Osteoblast (primary cell): Measurements from ENCODE around the gene GRIA3. TPM values are rescaled to one million over a fixed set of nuclear protein-coding genes. Genes with fewer than 3 reads are reported as not detected.
"Not testable (repeated sequence)": the region's sequence is repeated elsewhere in the genome, so short reads cannot be mapped to it uniquely, and the experiment has no call there.

Experiments used
- DNase-seq: peaks from one replicate; pipeline ENCODE4 v3.0.0; 2011; ENCODE audit warnings: low spot score, mixed read lengths; ENCODE audit not compliant: insufficient read length; ENCODE audit errors: missing footprints
- H2AFZ ChIP-seq: 2 replicates; pipeline ENCODE4 v1.6.0; 2011; ENCODE audit warnings: mild to moderate bottlenecking, low read length
- H3K27ac ChIP-seq: 2 replicates; pipeline ENCODE4 v1.5.1; 2011; ENCODE audit warnings: mild to moderate bottlenecking, low read depth, low read length, moderate library complexity
- H3K27me3 ChIP-seq: 2 replicates; pipeline ENCODE4 v1.6.0; 2012; ENCODE audit warnings: mild to moderate bottlenecking, control low read depth, inconsistent platforms, low read length, moderate library complexity; ENCODE audit not compliant: insufficient read depth
- H3K36me3 ChIP-seq: 2 replicates; pipeline ENCODE4 v1.5.1; 2011; ENCODE audit warnings: mild to moderate bottlenecking, low read length, control low read depth, moderate library complexity; ENCODE audit not compliant: insufficient read depth
- H3K4me1 ChIP-seq: 2 replicates; pipeline ENCODE4 v1.5.1; 2011; ENCODE audit warnings: mild to moderate bottlenecking, low read length, control low read depth, moderate library complexity; ENCODE audit not compliant: insufficient read depth
- H3K4me2 ChIP-seq: 2 replicates; pipeline ENCODE4 v1.6.0; 2011; ENCODE audit warnings: mild to moderate bottlenecking, low read length; ENCODE audit not compliant: insufficient read depth
- H3K4me3 ChIP-seq: fragments of 200-600 bp; sonication (generic); 3 replicates; pipeline ENCODE4 v1.5.1; 2012; ENCODE audit warnings: mild to moderate bottlenecking, low read length, inconsistent platforms; ENCODE audit not compliant: insufficient read depth
- H3K79me2 ChIP-seq: 2 replicates; pipeline ENCODE4 v1.6.0; 2012; ENCODE audit warnings: mild to moderate bottlenecking, low read length, control low read depth, inconsistent platforms; ENCODE audit not compliant: insufficient read depth
- H3K9me3 ChIP-seq: 2 replicates; pipeline ENCODE4 v1.5.1; 2011; ENCODE audit warnings: low read depth, low read length, control low read depth
- H4K20me1 ChIP-seq: 2 replicates; pipeline ENCODE4 v1.6.0; 2012; ENCODE audit warnings: mild to moderate bottlenecking, low read length, control low read depth; ENCODE audit not compliant: insufficient read depth
- CTCF ChIP-seq: IDR thresholded peaks from 2 replicates; pipeline ENCODE4 v1.5.1; 2011; ENCODE audit warnings: mild to moderate bottlenecking, low read depth, low read length, moderate library complexity; ENCODE audit errors: extremely low read depth
- total RNA-seq: library from RNA; depleted of rRNA; stranded (reverse); fragments of >200 nt; gene quantifications from 2 replicates; pipeline ENCODE4 v1.2.3, GENCODE V29; 2012

Gene GRIA3
- total RNA-seq, 1 donor = 3.3 TPM

DNA sequence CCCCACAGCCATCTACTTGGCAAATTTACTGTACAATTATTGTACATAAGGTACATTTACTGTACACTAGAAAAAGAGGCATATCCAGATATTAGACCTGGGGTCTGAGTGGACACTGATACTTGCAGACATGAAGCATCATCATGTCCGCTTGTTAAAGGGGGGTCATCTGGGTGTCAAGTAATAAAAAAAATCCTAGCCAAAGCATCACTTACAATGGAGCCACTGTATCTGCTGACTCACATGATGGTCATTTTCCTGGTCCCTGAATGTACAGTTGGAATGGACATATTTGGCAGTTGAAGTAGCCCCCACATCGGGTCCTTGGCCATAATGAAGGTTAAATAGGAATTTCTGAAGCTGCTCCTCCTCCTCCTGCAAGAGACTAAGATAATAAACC is 320.0 kb downstream of the GRIA3 start:
- no peak for TF ChIP-seq CTCF
- H3K4me2 ChIP-seq = no peak overlapping the region
- no peaks in the 10 kb centered on the region for H4K20me1 ChIP-seq
- peak; percentile 62 for DNase-seq
- H3K79me2 ChIP-seq = no peaks in the 10 kb centered on the region
- H3K4me1 ChIP-seq = no peaks in the 10 kb centered on the region
- no peak overlapping the region for H3K27ac ChIP-seq
- no peak overlapping the region for H2AFZ ChIP-seq
- H3K9me3 ChIP-seq = peaks cover 3% of the 10 kb centered on the region
- no peak overlapping the region for H3K4me3 ChIP-seq
- H3K36me3 ChIP-seq = no peaks in the 10 kb centered on the region
- no peaks in the 10 kb centered on the region for H3K27me3 ChIP-seq

DNA sequence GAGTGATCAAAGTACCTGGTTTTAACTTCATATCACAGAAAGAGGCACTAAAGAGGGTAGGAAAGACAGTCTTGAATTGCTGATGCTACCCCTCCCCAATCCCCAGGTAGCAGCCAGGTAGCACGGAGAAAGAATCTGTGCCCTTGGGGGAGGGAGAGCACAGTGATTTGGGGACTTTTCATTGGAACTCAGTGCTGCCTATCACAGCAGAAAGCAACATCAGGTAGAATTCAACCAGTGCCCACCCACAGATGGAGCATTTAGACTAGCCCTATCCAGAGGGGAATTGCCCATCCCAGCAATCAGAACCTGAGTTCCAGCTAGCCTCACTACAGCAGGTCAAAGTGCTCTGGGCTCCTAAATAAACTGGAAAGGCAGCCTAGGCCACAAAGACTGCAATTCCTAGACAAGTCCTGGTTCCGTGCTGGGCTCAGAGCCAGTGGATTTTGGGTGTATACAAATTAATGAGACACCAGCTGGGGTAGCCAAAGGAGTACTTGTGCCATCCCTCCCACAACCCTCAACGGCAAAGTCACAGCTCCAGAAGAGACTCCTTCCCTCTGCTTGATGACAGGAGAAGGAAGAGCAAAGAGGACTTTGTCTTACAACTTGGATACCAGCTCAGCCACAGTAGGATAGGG is 320.7 kb downstream of the GRIA3 start:
- Histone ChIP-seq H2AFZ (no peak overlapping the region), H3K9me3 (peaks cover 3% of the 10 kb centered on the region)
- DNase-seq = no peak

DNA sequence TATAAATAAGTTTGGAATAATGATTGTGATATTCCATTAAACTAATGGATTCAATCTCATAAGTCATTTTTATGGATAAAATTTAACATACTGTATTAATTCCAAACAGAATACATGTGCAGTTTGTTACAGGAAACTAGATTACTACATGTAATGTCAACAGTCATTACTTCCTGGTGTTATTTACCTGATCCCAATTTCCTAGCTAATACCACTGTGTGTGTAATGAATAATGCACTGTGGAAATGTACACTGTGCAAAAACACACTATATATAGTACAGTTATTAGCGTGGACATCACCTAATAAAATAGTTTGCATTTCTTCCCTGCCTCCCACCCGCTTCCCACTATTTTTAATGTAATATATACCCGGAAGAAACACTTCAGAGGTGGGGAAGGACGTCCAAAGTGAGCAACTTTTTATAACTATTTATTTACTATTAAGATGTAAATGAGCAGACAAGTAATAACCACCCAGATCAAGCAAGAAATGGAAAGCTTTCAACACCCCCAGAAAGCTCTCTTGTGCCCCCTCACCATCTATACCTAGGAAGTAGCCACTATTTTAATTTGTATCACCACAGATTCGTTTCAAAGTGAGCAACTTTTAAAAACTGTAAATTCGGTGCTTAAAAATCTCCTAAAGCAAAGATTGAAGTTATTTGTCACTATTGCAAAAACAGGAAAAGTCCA is 329.7 kb downstream of the GRIA3 start:
- no peaks in the 10 kb centered on the region for H3K9me3 ChIP-seq
- no peaks in the 10 kb centered on the region for H3K27me3 ChIP-seq
- no peaks in the 10 kb centered on the region for H3K36me3 ChIP-seq
- H3K4me3 ChIP-seq = no peak overlapping the region
- no peaks in the 10 kb centered on the region for H3K79me2 ChIP-seq
- no peaks in the 10 kb centered on the region for H3K4me1 ChIP-seq
- no peak for DNase-seq
- no peak for TF ChIP-seq CTCF
- no peaks in the 10 kb centered on the region for H4K20me1 ChIP-seq
- H3K4me2 ChIP-seq = no peak overlapping the region
- H3K27ac ChIP-seq = no peak overlapping the region
- no peak overlapping the region for H2AFZ ChIP-seq

More for the DNA sequence above, 320.7 kb downstream of the GRIA3 start:
- no peak overlapping the region for H3K4me3 ChIP-seq
- no peaks in the 10 kb centered on the region for H3K27me3 ChIP-seq
- H3K79me2 ChIP-seq = no peaks in the 10 kb centered on the region
- no peak overlapping the region for H3K27ac ChIP-seq
- H3K4me1 ChIP-seq = no peaks in the 10 kb centered on the region
- H3K36me3 ChIP-seq = no peaks in the 10 kb centered on the region
- no peak overlapping the region for H3K4me2 ChIP-seq
- H4K20me1 ChIP-seq = no peaks in the 10 kb centered on the region
- no peak for TF ChIP-seq CTCF

DNA sequence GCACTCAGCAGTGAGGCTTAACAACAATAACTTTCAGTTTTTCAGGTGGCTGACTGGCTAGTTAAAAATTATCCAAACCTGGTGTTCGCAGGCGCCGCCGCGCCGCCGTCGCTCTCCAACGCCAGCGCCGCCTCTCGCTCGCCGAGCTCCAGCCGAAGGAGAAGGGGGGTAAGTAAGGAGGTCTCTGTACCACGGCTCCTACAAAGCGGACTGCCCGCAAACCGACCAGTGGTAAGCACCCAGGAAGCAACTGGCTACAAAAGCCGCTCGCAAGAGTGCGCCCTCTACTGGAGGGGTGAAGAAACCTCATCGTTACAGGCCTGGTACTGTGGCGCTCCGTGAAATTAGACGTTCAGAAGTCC is 330.2 kb downstream of the GRIA3 start:
- not testable (repeated sequence) for H3K27me3 ChIP-seq, H3K9me3 ChIP-seq, H3K79me2 ChIP-seq, H2AFZ ChIP-seq, H3K4me3 ChIP-seq, H3K4me1 ChIP-seq, H3K36me3 ChIP-seq, H4K20me1 ChIP-seq, DNase-seq, H3K4me2 ChIP-seq, H3K27ac ChIP-seq
